Measurements from ENCODE around the gene CSPG5. TPM values are rescaled to one million over a fixed set of nuclear protein-coding genes. Genes with fewer than 3 reads are reported as not detected.
A peak's percentile ranks its signal among the peaks of the same experiment; 100 is the strongest.

CSPG5 gene
- total and polyA plus RNA-seq, 8 donors, result 0.80 to 19.2 (median 1.2) TPM

DNA sequence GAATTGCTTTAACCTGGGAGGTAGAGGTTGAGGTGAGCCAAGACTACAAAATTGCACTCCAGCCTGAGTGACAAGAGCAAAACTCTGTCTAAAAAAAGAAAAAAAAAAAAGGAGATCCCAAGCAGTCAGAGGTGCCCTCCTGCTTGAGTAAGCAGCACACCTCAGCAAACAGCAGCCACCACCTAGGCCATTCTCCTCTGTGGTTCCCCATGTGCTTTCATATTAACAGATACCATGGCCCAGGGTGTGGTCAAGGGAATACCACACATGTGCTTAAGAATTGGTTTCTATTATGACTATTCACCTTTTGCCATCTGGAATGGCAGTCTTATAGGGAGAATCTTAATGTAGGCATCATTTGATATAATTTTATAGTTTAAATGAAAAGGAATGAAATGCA, 24.7 kb upstream of the CSPG5 start:
- DNase-seq (no peak), ATAC-seq (no peak)
- Histone ChIP-seq H3K27me3 (no peaks in the 10 kb centered on the region), H3K27ac (no peak overlapping the region), H3K9me3 (no peaks in the 10 kb centered on the region), H3K36me3 (peaks cover 0 to 60% of the 10 kb centered on the region in 2 donors), H3K4me1 (no peaks in the 10 kb centered on the region), H3K4me3 (no peak overlapping the region)
- TF ChIP-seq, protein P1, sequence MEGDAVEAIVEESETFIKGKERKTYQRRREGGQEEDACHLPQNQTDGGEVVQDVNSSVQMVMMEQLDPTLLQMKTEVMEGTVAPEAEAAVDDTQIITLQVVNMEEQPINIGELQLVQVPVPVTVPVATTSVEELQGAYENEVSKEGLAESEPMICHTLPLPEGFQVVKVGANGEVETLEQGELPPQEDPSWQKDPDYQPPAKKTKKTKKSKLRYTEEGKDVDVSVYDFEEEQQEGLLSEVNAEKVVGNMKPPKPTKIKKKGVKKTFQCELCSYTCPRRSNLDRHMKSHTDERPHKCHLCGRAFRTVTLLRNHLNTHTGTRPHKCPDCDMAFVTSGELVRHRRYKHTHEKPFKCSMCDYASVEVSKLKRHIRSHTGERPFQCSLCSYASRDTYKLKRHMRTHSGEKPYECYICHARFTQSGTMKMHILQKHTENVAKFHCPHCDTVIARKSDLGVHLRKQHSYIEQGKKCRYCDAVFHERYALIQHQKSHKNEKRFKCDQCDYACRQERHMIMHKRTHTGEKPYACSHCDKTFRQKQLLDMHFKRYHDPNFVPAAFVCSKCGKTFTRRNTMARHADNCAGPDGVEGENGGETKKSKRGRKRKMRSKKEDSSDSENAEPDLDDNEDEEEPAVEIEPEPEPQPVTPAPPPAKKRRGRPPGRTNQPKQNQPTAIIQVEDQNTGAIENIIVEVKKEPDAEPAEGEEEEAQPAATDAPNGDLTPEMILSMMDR (IDR thresholded peaks at IDR 0.05), result no peak
- intact Hi-C loops (cut with DNase I), result no loop called here

DNA sequence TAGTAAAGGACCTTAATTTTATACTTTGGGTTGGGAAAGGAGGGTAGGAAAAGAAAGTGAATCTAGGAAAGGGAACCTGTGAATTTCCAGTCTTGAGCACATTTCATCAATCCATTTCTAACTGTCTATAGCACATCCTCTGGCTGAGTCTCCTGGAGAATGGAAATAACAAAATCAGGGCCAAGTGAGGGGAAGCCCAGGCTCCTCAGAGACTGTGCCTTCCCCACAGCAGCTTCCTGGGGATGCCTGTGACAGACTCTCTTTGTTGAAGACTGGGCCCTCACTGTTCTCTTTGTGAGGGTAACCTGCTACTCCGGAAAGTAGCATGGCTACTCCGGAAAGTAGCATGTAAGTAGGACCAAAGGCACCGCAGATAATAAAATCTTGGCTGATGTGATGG, 22.6 kb upstream of the CSPG5 start:
- no peak for ATAC-seq
- H3K4me1 ChIP-seq, result no peaks in the 10 kb centered on the region
- peaks cover 0 to 48% of the 10 kb centered on the region in 2 donors for H3K36me3 ChIP-seq
- no peak for DNase-seq
- intact Hi-C loops (cut with DNase I), result no loop called here
- no peak overlapping the region for H3K4me3 ChIP-seq
- TF ChIP-seq, protein P1 (IDR thresholded peaks at IDR 0.05), result no peak
- H3K27ac ChIP-seq, result no peak overlapping the region
- no peaks in the 10 kb centered on the region for H3K27me3 ChIP-seq
- no peaks in the 10 kb centered on the region for H3K9me3 ChIP-seq

DNA sequence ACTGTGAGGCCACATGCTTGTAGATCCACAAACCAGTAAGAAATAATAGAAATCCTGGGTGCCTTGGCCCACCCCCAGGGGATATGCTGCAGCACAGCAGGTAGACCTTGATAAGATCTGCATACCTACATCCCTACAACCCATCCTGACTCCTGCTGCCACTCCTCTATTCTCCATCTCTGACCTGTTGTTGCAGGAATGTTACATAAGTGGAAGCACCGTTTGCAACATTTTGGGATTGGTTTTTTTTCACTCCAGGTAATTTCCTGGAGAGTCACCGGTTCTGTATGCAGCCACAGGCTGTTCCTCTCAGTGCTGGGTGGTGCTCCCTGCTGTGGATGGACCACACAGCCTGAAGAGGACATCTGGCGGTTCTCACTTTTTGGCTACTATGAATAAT, 16.1 kb upstream of the CSPG5 start:
- intact Hi-C loops (cut with DNase I), result no loop called here
- TF ChIP-seq, protein P1 (IDR thresholded peaks at IDR 0.05), result no peak
- no peak overlapping the region for H3K4me3 ChIP-seq
- H3K9me3 ChIP-seq, result no peaks in the 10 kb centered on the region
- ATAC-seq (no peak), DNase-seq (no peak)
- H3K4me1 ChIP-seq, result no peaks in the 10 kb centered on the region
- peaks cover 0 to 47% of the 10 kb centered on the region in 2 donors for H3K36me3 ChIP-seq
- H3K27me3 ChIP-seq, result no peaks in the 10 kb centered on the region
- H3K27ac ChIP-seq, result no peak overlapping the region

DNA sequence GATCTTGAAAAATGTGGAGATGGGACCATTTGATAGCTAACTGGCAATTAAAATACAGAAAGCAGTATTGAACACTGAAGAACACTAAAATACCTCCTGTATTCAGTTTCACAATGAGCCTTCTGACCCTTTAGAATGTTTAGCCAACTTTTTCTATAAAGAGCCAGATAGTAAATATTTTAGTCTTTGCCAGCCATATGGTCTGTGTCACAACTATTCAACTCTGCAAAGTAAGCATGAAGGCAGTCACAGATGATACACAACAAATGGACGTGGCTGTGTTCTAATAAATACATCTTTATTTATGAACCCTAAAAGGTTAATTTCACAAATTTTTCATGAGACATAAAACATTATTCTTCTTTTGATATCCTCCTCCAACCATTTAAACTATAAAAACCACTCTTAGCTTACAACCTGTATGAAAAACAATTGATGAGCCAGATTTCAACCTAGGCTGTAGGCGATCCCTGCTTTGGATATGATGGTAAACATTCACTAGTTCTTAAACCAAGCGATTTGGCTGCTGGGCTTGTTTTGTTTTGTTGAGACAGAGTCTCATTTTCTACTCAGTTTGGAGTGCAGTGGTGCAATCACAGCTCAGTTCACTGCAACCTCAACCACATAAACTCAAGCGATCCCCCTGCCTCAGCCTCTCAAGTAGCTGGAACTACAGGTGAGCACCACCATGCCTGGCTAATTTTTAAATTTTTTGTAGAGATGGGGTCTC, 13.6 kb upstream of the CSPG5 start:
- Histone ChIP-seq H3K4me3 (no peak overlapping the region), H3K4me1 (no peaks in the 10 kb centered on the region), H3K27me3 (no peaks in the 10 kb centered on the region), H3K27ac (no peak overlapping the region), H3K36me3 (peaks cover 0 to 60% of the 10 kb centered on the region in 2 donors), H3K9me3 (no peaks in the 10 kb centered on the region)
- ATAC-seq (no peak), DNase-seq (peak in 2 of 4 donors; percentile 49 to 79)
- intact Hi-C loops (cut with DNase I), result no loop called here
- TF ChIP-seq, protein P1 (IDR thresholded peaks at IDR 0.05), result no peak

DNA sequence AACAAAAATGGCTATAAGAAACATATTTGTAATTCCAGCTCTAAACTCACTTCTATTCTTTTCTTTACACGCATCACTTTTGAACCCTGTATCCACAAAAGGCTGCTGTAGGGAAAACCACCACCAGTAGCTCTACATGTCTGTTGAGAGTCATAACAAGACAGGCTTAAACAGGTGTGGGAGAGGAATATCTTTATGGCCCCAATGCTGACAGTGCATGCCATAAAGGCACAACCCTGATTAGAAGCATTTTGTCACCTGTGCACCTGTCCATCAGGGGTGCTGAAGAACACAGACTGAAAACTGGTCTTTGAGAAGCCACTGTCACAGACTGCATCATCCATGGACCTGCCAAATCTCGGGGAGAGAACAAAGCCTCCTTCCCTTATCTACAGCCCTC, 11.6 kb upstream of the CSPG5 start:
- Histone ChIP-seq H3K27me3 (no peaks in the 10 kb centered on the region), H3K4me3 (no peak overlapping the region), H3K27ac (no peak overlapping the region), H3K4me1 (no peaks in the 10 kb centered on the region), H3K36me3 (peaks cover 0 to 79% of the 10 kb centered on the region in 2 donors), H3K9me3 (no peaks in the 10 kb centered on the region)
- intact Hi-C loops (cut with DNase I), result no loop called here
- TF ChIP-seq, protein P1 (IDR thresholded peaks at IDR 0.05), result no peak
- DNase-seq, result no peak
- no peak for ATAC-seq

Measured in left lung (tissue), 10 donors.